SK-N-SH (cell line): ENCODE data around the gene GCH1. TPM values are rescaled to one million over a fixed set of nuclear protein-coding genes. Genes with fewer than 3 reads are reported as not detected.

ENCODE experiments used
- CTCF ChIA-PET: fragments of 300-600, 350-600 bp; formaldehyde crosslinking; extraction: SDS; loops from one replicate; lab custom pipeline; 2021; lab: Yijun Ruan, JAX
- POLR2A ChIA-PET: fragments of 350-600 bp; sonication (Branson Sonifier 250); formaldehyde crosslinking; extraction: SDS; loops from one replicate; lab custom pipeline; 2020; ENCODE audit warnings: antibody characterized with exemption, inconsistent platforms; lab: Yijun Ruan, JAX
- DNase-seq: peaks from one replicate; pipeline ENCODE4 v3.0.0; 2012
- H2AFZ ChIP-seq: fragments of 200-600 bp; sonication (generic); 2 replicates; pipeline ENCODE4 v1.8.1; 2016; ENCODE audit warnings: antibody characterized with exemption, mild to moderate bottlenecking, low read depth
- H3F3A ChIP-seq: fragments of 200-600 bp; sonication (generic); replicated peaks from 2 replicates; pipeline ENCODE3; 2016; ENCODE audit warnings: antibody characterized with exemption, mild to moderate bottlenecking; ENCODE audit not compliant: insufficient read depth
- H3K27ac ChIP-seq, 2 experiments: fragments of 200-500 bp in 1 of 2; fragments of 200-600 bp in 1 of 2; sonication (Bioruptor generic) in 1 of 2; sonication (generic), shearing (Covaris generic) in 1 of 2; 2 replicates each; pipeline versions ENCODE4 v1.5.1 to v1.6.1; 2014 to 2016; ENCODE audit warnings: low read depth in 2 of 2, inconsistent platforms in 1 of 2, low read length in 1 of 2, mild to moderate bottlenecking in 1 of 2, mixed read lengths in 1 of 2
- H3K27me3 ChIP-seq: fragments of 200-600 bp; sonication (generic), shearing (Covaris generic); 2 replicates; pipeline ENCODE4 v1.6.1; 2016; ENCODE audit warnings: mixed run types; ENCODE audit not compliant: insufficient read depth
- H3K36me3 ChIP-seq, 2 experiments: fragments of 200-500 bp in 1 of 2; fragments of 200-600 bp in 1 of 2; sonication (Bioruptor generic) in 1 of 2; sonication (generic) in 1 of 2; replicated peaks in 1 of 2; 2 replicates each; pipeline versions ENCODE3 to v1.5.1; 2014 to 2016; ENCODE audit warnings: low read length in 1 of 2, mild to moderate bottlenecking in 1 of 2; ENCODE audit not compliant: insufficient read depth in 2 of 2, control insufficient read depth in 1 of 2
- H3K4me1 ChIP-seq, 2 experiments: fragments of 200-500 bp in 1 of 2; fragments of 200-600 bp in 1 of 2; sonication (Bioruptor generic) in 1 of 2; sonication (generic), shearing (Covaris generic) in 1 of 2; 2 replicates each; pipeline versions ENCODE4 v1.5.1 to v1.6.1; 2014 to 2016; ENCODE audit warnings: low read depth in 1 of 2, low read length in 1 of 2, mixed run types in 1 of 2; ENCODE audit not compliant: insufficient read depth in 2 of 2, control insufficient read depth in 1 of 2
- H3K4me2 ChIP-seq: fragments of 200-600 bp; sonication (generic), shearing (Covaris generic); 2 replicates; pipeline ENCODE4 v1.6.1; 2017; ENCODE audit warnings: mixed run types
- H3K4me3 ChIP-seq, 2 experiments: fragments of 200-500 bp in 1 of 2; fragments of 200-600 bp in 1 of 2; sonication (Bioruptor generic) in 1 of 2; sonication (generic), shearing (Covaris generic) in 1 of 2; 2 replicates each; pipeline versions ENCODE4 v1.5.1 to v1.8.1; 2014 to 2016; ENCODE audit warnings: low read depth in 2 of 2, inconsistent platforms in 1 of 2, low read length in 1 of 2, mild to moderate bottlenecking in 1 of 2, mixed read lengths in 1 of 2, moderate library complexity in 1 of 2
- H3K79me2 ChIP-seq: fragments of 200-600 bp; sonication (generic); 2 replicates; pipeline ENCODE4 v1.8.1; 2017; ENCODE audit warnings: mild to moderate bottlenecking; ENCODE audit not compliant: insufficient read depth
- H3K9ac ChIP-seq: fragments of 200-600 bp; sonication (generic); 2 replicates; pipeline ENCODE4 v1.6.1; 2017; ENCODE audit warnings: mixed run types
- H3K9me2 ChIP-seq: fragments of 200-600 bp; sonication (generic); 2 replicates; pipeline ENCODE4 v1.6.1; 2017; ENCODE audit warnings: mixed run types
- H3K9me3 ChIP-seq: fragments of 200-600 bp; sonication (generic); 2 replicates; pipeline ENCODE4 v1.6.1; 2017; ENCODE audit warnings: mixed run types, mild to moderate bottlenecking, moderate library complexity
- H4K20me1 ChIP-seq: fragments of 200-600 bp; sonication (generic); 2 replicates; pipeline ENCODE4 v1.6.1; 2017; ENCODE audit warnings: mild to moderate bottlenecking, mixed run types; ENCODE audit not compliant: insufficient read depth
- EP300 ChIP-seq, 2 experiments: IDR thresholded peaks; 2 replicates each; pipeline versions ENCODE4 v1.4.0 to v1.6.1; 2012; ENCODE audit warnings: borderline replicate concordance in 1 of 2, low read depth in 1 of 2, low read length in 1 of 2
- FOXJ3 ChIP-seq: sonication (generic); formaldehyde crosslinking; IDR thresholded peaks from 2 replicates; pipeline ENCODE4 v1.5.1; 2020; ENCODE audit warnings: mild to moderate bottlenecking, missing genetic modification reagents
- FOXM1 ChIP-seq: IDR thresholded peaks from 2 replicates; pipeline ENCODE4 v1.4.0; 2012; ENCODE audit warnings: low read depth, mild to moderate bottlenecking
- GATA2 ChIP-seq: sonication (generic); formaldehyde crosslinking; IDR thresholded peaks from 2 replicates; pipeline ENCODE4 v1.5.0; 2020; ENCODE audit warnings: mild to moderate bottlenecking, missing genetic modification reagents
- JUND ChIP-seq: IDR thresholded peaks from 2 replicates; pipeline ENCODE4 v1.4.0; 2012
- MAX ChIP-seq: IDR thresholded peaks from 2 replicates; pipeline ENCODE4 v1.4.0; 2012; ENCODE audit warnings: low read depth
- MEF2A ChIP-seq: IDR thresholded peaks from 2 replicates; pipeline ENCODE4 v1.4.0; 2012; ENCODE audit warnings: low read depth, borderline replicate concordance
- PBX3 ChIP-seq: IDR thresholded peaks from 2 replicates; pipeline ENCODE4; 2012
- RAD21 ChIP-seq: IDR thresholded peaks from 2 replicates; pipeline ENCODE4 v1.6.1; 2012; ENCODE audit warnings: mild to moderate bottlenecking, low read length
- RCOR1 ChIP-seq: fragments of 150-350 bp; IDR thresholded peaks from 2 replicates; pipeline ENCODE4 v1.6.1; 2017; ENCODE audit warnings: antibody characterized with exemption, low read length
- RFX5 ChIP-seq: IDR thresholded peaks from 2 replicates; pipeline ENCODE4 v1.6.1; 2012; ENCODE audit warnings: mild to moderate bottlenecking, improper control_type of control experiment, low read length
- RXRA ChIP-seq: IDR thresholded peaks from 2 replicates; pipeline ENCODE4 v1.4.0; 2012; ENCODE audit warnings: low read depth, mild to moderate bottlenecking, borderline replicate concordance
- SIN3A ChIP-seq: IDR thresholded peaks from 2 replicates; pipeline ENCODE4 v1.6.1; 2012; ENCODE audit warnings: low read depth, mild to moderate bottlenecking, low read length, moderate library complexity, borderline replicate concordance
- SMC3 ChIP-seq: IDR thresholded peaks from 2 replicates; pipeline ENCODE4 v1.6.1; 2012; ENCODE audit warnings: low read depth, low read length, improper control_type of control experiment
- TAF1 ChIP-seq: IDR thresholded peaks from 2 replicates; pipeline ENCODE4 v1.6.1; 2012; ENCODE audit warnings: low read depth, mild to moderate bottlenecking, low read length, moderate library complexity, borderline replicate concordance
- TEAD4 ChIP-seq: IDR thresholded peaks from 2 replicates; pipeline ENCODE4 v1.4.0; 2012; ENCODE audit warnings: mild to moderate bottlenecking, borderline replicate concordance; ENCODE audit not compliant: insufficient read depth
- YY1 ChIP-seq: IDR thresholded peaks from 2 replicates; pipeline ENCODE4 v1.4.0; 2012; ENCODE audit warnings: low read depth, mild to moderate bottlenecking
- WGBS: methylation state at CpG from one replicate; pipeline ENCODE4 v1.1.6; 2017; ENCODE audit warnings: low lambda C conversion rate; 5-methylcytosine and 5-hydroxymethylcytosine counted together
- polyA plus RNA-seq, 3 experiments: library from polyadenylated mRNA; depleted of rRNA; stranded (reverse); fragments of >200 nt; gene quantifications; 2 replicates each; pipeline ENCODE4 v1.2.3, GENCODE V29; 2012
- TF ChIP-seq, protein P1 (sequence below): fragments of 150-350 bp; IDR thresholded peaks from 2 replicates; pipeline ENCODE4 v1.6.1; 2016; ENCODE audit warnings: mild to moderate bottlenecking, low read depth, low read length
- TF ChIP-seq, protein P2 (sequence below): fragments of 150-350 bp; IDR thresholded peaks from 2 replicates; pipeline ENCODE4 v1.6.1; 2017; ENCODE audit warnings: antibody characterized with exemption, low read length, low read depth, borderline replicate concordance

Gene GCH1
- polyA plus RNA-seq, 1 of the 3 experiments (the other 2 are of a cell fraction): 2.2 TPM

GRCh38 chr14:54918427-54918826 is 15.8 kb upstream of the GCH1 start:
- TF ChIP-seq RXRA (no peak), RAD21 (no peak), JUND (no peak), YY1 (no peak), FOXJ3 (CRISPR knock-in tag) (no peak), RFX5 (no peak)
- TF ChIP-seq, protein P1, sequence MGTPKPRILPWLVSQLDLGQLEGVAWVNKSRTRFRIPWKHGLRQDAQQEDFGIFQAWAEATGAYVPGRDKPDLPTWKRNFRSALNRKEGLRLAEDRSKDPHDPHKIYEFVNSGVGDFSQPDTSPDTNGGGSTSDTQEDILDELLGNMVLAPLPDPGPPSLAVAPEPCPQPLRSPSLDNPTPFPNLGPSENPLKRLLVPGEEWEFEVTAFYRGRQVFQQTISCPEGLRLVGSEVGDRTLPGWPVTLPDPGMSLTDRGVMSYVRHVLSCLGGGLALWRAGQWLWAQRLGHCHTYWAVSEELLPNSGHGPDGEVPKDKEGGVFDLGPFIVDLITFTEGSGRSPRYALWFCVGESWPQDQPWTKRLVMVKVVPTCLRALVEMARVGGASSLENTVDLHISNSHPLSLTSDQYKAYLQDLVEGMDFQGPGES: no peak
- TF ChIP-seq, protein P2, sequence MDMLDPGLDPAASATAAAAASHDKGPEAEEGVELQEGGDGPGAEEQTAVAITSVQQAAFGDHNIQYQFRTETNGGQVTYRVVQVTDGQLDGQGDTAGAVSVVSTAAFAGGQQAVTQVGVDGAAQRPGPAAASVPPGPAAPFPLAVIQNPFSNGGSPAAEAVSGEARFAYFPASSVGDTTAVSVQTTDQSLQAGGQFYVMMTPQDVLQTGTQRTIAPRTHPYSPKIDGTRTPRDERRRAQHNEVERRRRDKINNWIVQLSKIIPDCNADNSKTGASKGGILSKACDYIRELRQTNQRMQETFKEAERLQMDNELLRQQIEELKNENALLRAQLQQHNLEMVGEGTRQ: no peak
- TF ChIP-seq, all 33 proteins: peak for 0
- H3K27ac ChIP-seq: no peak overlapping the region
- POLR2A ChIA-PET: no interaction called here

DNA sequence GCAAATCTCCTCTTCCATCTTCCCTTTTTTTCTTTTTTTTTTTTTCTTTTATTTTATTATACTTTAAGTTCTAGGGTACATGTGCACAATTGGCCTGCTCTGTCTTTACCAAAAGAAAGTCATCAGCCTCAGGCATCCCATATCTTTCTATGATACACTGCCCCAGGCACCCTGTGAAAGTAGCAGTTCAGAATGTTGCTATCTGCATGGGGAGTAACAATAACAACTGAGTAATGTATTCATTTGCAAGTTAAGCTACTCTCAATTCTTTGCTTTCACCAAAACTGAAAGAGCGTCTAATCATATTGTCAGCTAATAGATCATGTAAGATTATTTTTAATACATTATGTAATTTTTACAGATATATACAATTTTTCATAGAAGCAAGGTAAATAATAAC is 13.5 kb upstream of the GCH1 start:
- Histone ChIP-seq H3K27ac (no peak overlapping the region), H2AFZ (no peak overlapping the region), H3K9ac (no peak overlapping the region), H4K20me1 (no peaks in the 10 kb centered on the region), H3K9me3 (no peaks in the 10 kb centered on the region), H3K4me2 (no peak overlapping the region), H3K9me2 (no peaks in the 10 kb centered on the region), H3K36me3 (no peaks in the 10 kb centered on the region), H3K27me3 (no peaks in the 10 kb centered on the region), H3K4me3 (no peak overlapping the region), H3K79me2 (no peaks in the 10 kb centered on the region), H3K4me1 (peaks cover 0 to 2% of the 10 kb centered on the region in 2 experiments; a peak in 1 of 4 replicates), H3F3A (no peaks in the 10 kb centered on the region)
- POLR2A ChIA-PET: no interaction called here
- TF ChIP-seq SMC3: no peak
- TF ChIP-seq PBX3: no peak
- TF ChIP-seq RAD21: no peak
- no peak for TF ChIP-seq SIN3A
- no peak for TF ChIP-seq RCOR1
- no peak for TF ChIP-seq FOXM1
- TF ChIP-seq GATA2: no peak
- TF ChIP-seq EP300 (IDR thresholded peaks at IDR 0.05; ENCODE audit: borderline replicate concordance in 1 of 2, low read depth in 1 of 2, low read length in 1 of 2): no peak
- TF ChIP-seq MEF2A: no peak
- TF ChIP-seq MAX: no peak
- TF ChIP-seq TEAD4: no peak
- no peak for TF ChIP-seq TAF1
- TF ChIP-seq FOXJ3 (CRISPR knock-in tag): no peak
- WGBS: 95% methylated on average over 1 of the region's 1 CpG
- DNase-seq: no peak
- CTCF ChIA-PET: interaction anchor here (1.7 kb wide), 1 partner anchor 110 kb away, joined by 5 read pairs; no protein-coding TSS in a partner anchor

More at GRCh38 chr14:54918427-54918826, 15.8 kb upstream of the GCH1 start:
- Histone ChIP-seq H3K4me2 (no peak overlapping the region), H3K4me1 (peaks cover 0 to 4% of the 10 kb centered on the region in 2 experiments; a peak in 1 of 4 replicates), H3K9ac (no peak overlapping the region), H3K9me3 (no peaks in the 10 kb centered on the region), H3K4me3 (no peak overlapping the region), H3K79me2 (no peaks in the 10 kb centered on the region), H3K27me3 (no peaks in the 10 kb centered on the region), H4K20me1 (no peaks in the 10 kb centered on the region), H3F3A (peaks cover 4% of the 10 kb centered on the region), H3K36me3 (no peaks in the 10 kb centered on the region), H3K9me2 (no peaks in the 10 kb centered on the region), H2AFZ (no peak overlapping the region)
- no peak for DNase-seq
- CTCF ChIA-PET: interaction anchor here (0.8 to 7.3 kb wide), 2 partner anchors 9 to 15 kb away, joined by 3 to 54 read pairs; partner anchors contain the start of gene GCH1
- WGBS: 82% methylated on average over 5 of the region's 5 CpGs
